Endodermal cell (in vitro differentiated cells): ENCODE data around the gene LY6G6D. TPM values are rescaled to one million over a fixed set of nuclear protein-coding genes. Genes with fewer than 3 reads are reported as not detected.
A peak's percentile ranks its signal among the peaks of the same experiment; 100 is the strongest.

Experiments
- DNase-seq: peaks from one replicate; pipeline ENCODE4 v3.0.0-alpha.2; 2017
- H3K27ac ChIP-seq: 2 replicates; pipeline ENCODE4 v1.5.1; 2013; ENCODE audit warnings: mild to moderate bottlenecking, low read depth, low read length, moderate library complexity
- H3K27me3 ChIP-seq: 2 replicates; pipeline ENCODE4 v1.6.1; 2013; ENCODE audit warnings: mild to moderate bottlenecking, low read length, moderate library complexity; ENCODE audit not compliant: insufficient read depth, control insufficient read depth, poor library complexity, severe bottlenecking
- H3K36me3 ChIP-seq: 2 replicates; pipeline ENCODE4 v1.7.0; 2013; ENCODE audit warnings: mild to moderate bottlenecking, low read length, moderate library complexity; ENCODE audit not compliant: control insufficient read depth, insufficient read depth
- H3K4me1 ChIP-seq: one replicate; pipeline ENCODE4 v1.7.0; 2013; ENCODE audit warnings: low read length; ENCODE audit not compliant: control insufficient read depth, insufficient read depth
- H3K4me3 ChIP-seq: 2 replicates; pipeline ENCODE4 v1.5.1; 2013; ENCODE audit warnings: mild to moderate bottlenecking, low read length, moderate library complexity
- H3K9ac ChIP-seq: 2 replicates; pipeline ENCODE4 v1.6.1; 2013; ENCODE audit warnings: mild to moderate bottlenecking, low read length, moderate library complexity; ENCODE audit not compliant: poor library complexity, severe bottlenecking; ENCODE audit errors: extremely low read depth
- H3K9me3 ChIP-seq: 2 replicates; pipeline ENCODE4 v1.6.1; 2013; ENCODE audit warnings: mild to moderate bottlenecking, low read length, moderate library complexity; ENCODE audit not compliant: control insufficient read depth
- H3K27ac Mint-ChIP-seq: 2 replicates; pipeline ENCODE4 v1.8.0; 2020; ENCODE audit warnings: mixed read lengths
- H3K27me3 Mint-ChIP-seq: 2 replicates; pipeline ENCODE4 v1.8.0; 2021; ENCODE audit warnings: mild to moderate bottlenecking, mixed read lengths; ENCODE audit not compliant: insufficient read depth
- H3K36me3 Mint-ChIP-seq: 2 replicates; pipeline ENCODE4 v1.8.0; 2020; ENCODE audit warnings: low read depth, mixed read lengths
- H3K4me1 Mint-ChIP-seq: 2 replicates; pipeline ENCODE4 v1.8.0; 2020; ENCODE audit warnings: mixed read lengths
- H3K4me3 Mint-ChIP-seq: 2 replicates; pipeline ENCODE4 v1.8.0; 2020; ENCODE audit warnings: mild to moderate bottlenecking, moderate library complexity, mixed read lengths
- H3K9me3 Mint-ChIP-seq: 2 replicates; pipeline ENCODE4 v1.8.0; 2020; ENCODE audit warnings: mild to moderate bottlenecking, mixed read lengths
- CTCF ChIP-seq: fragments of 200-600 bp; sonication (generic); conservative IDR thresholded peaks from 2 replicates; pipeline ENCODE4 v1.5.0; 2021; ENCODE audit warnings: antibody characterized with exemption, mild to moderate bottlenecking
- WGBS, 2 experiments: methylation state at CpG; one replicate each; pipeline versions ENCODE4 v1.1.5 to v1.1.7; 2013; ENCODE audit warnings: missing lambda C conversion rate in 2 of 2, mixed read lengths in 1 of 2; ENCODE audit not compliant: insufficient coverage in 1 of 2, insufficient read length in 1 of 2; 5-methylcytosine and 5-hydroxymethylcytosine counted together
- total RNA-seq, 2 donors: library from RNA; stranded (reverse); fragmentation: NEBNext Ultra II Directional in 1 of 2; extraction: Animal tissue kit (Norgen Biotek cat#: 25700) in 1 of 2; gene quantifications; 2 replicates in 1 of 2; 3 replicates in 1 of 2; pipeline ENCODE4 v1.2.1, GENCODE V29; 2021

The LY6G6D gene
- total RNA-seq, 2 donors from 2014 or later = not detected

GRCh38 chr6:31690231-31691077 lies 24.7 kb upstream of the LY6G6D start:
- no peaks in the 10 kb centered on the region for H3K9me3 Mint-ChIP-seq
- Histone ChIP-seq H3K27ac (no peak overlapping the region), H3K36me3 (peaks cover 81% of the 10 kb centered on the region), H3K4me3 (no peak overlapping the region), H3K9me3 (no peaks in the 10 kb centered on the region), H3K9ac (no peak overlapping the region), H3K4me1 (peaks cover 13% of the 10 kb centered on the region), H3K27me3 (no peaks in the 10 kb centered on the region)
- TF ChIP-seq CTCF = no peak
- 70 to 74% methylated on average over 4 to 9 of the region's 10 CpGs for WGBS, 2 experiments
- H3K27me3 Mint-ChIP-seq = no peaks in the 10 kb centered on the region
- H3K27ac Mint-ChIP-seq = peak overlapping the region; percentile 83
- H3K4me1 Mint-ChIP-seq = peaks cover 15% of the 10 kb centered on the region
- DNase-seq = no peak
- peaks cover 71% of the 10 kb centered on the region for H3K36me3 Mint-ChIP-seq
- H3K4me3 Mint-ChIP-seq = no peak overlapping the region

GRCh38 chr6:31691078-31691463 lies 24.1 kb upstream of the LY6G6D start:
- Histone ChIP-seq H3K36me3 (peaks cover 76% of the 10 kb centered on the region), H3K4me3 (no peak overlapping the region), H3K4me1 (peaks cover 13% of the 10 kb centered on the region), H3K9ac (no peak overlapping the region), H3K27ac (no peak overlapping the region), H3K9me3 (no peaks in the 10 kb centered on the region), H3K27me3 (no peaks in the 10 kb centered on the region)
- Mint-ChIP-seq H3K36me3 (peaks cover 68% of the 10 kb centered on the region), H3K27me3 (no peaks in the 10 kb centered on the region), H3K9me3 (no peaks in the 10 kb centered on the region), H3K4me1 (peaks cover 15% of the 10 kb centered on the region), H3K27ac (peak overlapping the region; percentile 83), H3K4me3 (no peak overlapping the region)
- DNase-seq = no peak
- TF ChIP-seq CTCF = no peak
- 93 to 100% methylated on average over 3 to 5 of the region's 6 CpGs for WGBS, 2 experiments

GRCh38 chr6:31691564-31692108 lies 23.5 kb upstream of the LY6G6D start:
- Mint-ChIP-seq H3K4me3 (no peak overlapping the region), H3K36me3 (peaks cover 68% of the 10 kb centered on the region), H3K9me3 (no peaks in the 10 kb centered on the region), H3K27me3 (no peaks in the 10 kb centered on the region), H3K4me1 (peaks cover 15% of the 10 kb centered on the region), H3K27ac (peak overlapping the region; percentile 55)
- Histone ChIP-seq H3K9me3 (no peaks in the 10 kb centered on the region), H3K9ac (no peak overlapping the region), H3K4me3 (no peak overlapping the region), H3K36me3 (peaks cover 74% of the 10 kb centered on the region), H3K27me3 (no peaks in the 10 kb centered on the region), H3K27ac (no peak overlapping the region), H3K4me1 (peaks cover 13% of the 10 kb centered on the region)
- no peak for DNase-seq
- TF ChIP-seq CTCF = no peak
- WGBS, 2 experiments = 97 to 100% methylated on average over 4 to 12 of the region's 12 CpGs
